B cell (primary cell): Measurements from ENCODE around the gene POLQ. TPM values are rescaled to one million over a fixed set of nuclear protein-coding genes. Genes with fewer than 3 reads are reported as not detected.

Experiments
- ATAC-seq: fragments of 200-7000 bp; cut with Tn5 transposase; one replicate; pipeline ENCODE4 v1.10.0; 2021; ENCODE audit warnings: low read depth, mild to moderate bottlenecking, moderate number of reproducible peaks, moderate library complexity
- CTCF ChIA-PET: fragments of 350-600 bp; sonication (Branson Sonifier 250); formaldehyde crosslinking; loops from one replicate; lab custom pipeline; 2021; ENCODE audit warnings: antibody characterized with exemption, inconsistent platforms; lab: Charles Lee
- POLR2A ChIA-PET: fragments of 350-600 bp; sonication (Branson Sonifier 250); formaldehyde crosslinking; loops from one replicate; lab custom pipeline; 2021; ENCODE audit warnings: antibody characterized with exemption; lab: Charles Lee
- DNase-seq: peaks from one replicate; pipeline ENCODE4 v3.0.0; 2013
- H2AFZ ChIP-seq: 2 replicates; pipeline ENCODE4 v1.6.1; 2012; ENCODE audit warnings: mild to moderate bottlenecking, low read depth, low read length; ENCODE audit not compliant: insufficient read depth, poor library complexity, severe bottlenecking
- H3K27ac ChIP-seq, 2 donors: 1 replicate in 1 of 2; 2 replicates in 1 of 2; pipeline ENCODE4 v1.5.1; 2012 to 2013; ENCODE audit warnings: low read length in 2 of 2, mild to moderate bottlenecking in 2 of 2, moderate library complexity in 1 of 2
- H3K27me3 ChIP-seq, 4 experiments: fragments of 200-600 bp in 1 of 4; sonication (generic) in 1 of 4; replicated peaks in 1 of 4; 1 replicate in 2 of 4; 2 replicates in 2 of 4; pipeline versions ENCODE4 v1.6.1 to v1.7.0; 2013 to 2016; ENCODE audit warnings: low read length in 3 of 4, mild to moderate bottlenecking in 2 of 4, mixed read lengths in 1 of 4, moderate library complexity in 1 of 4; ENCODE audit not compliant: insufficient read depth in 4 of 4, control insufficient read depth in 3 of 4; ENCODE audit errors: control extremely low read depth in 1 of 4
- H3K36me3 ChIP-seq, 2 experiments: replicated peaks in 1 of 2; 1 replicate in 1 of 2; 2 replicates in 1 of 2; pipeline versions ENCODE4 v1.6.1 to v1.7.1; 2013; ENCODE audit warnings: low read length in 1 of 2; ENCODE audit not compliant: insufficient read depth in 2 of 2, control insufficient read depth in 1 of 2; ENCODE audit errors: control extremely low read depth in 1 of 2, extremely low read depth in 1 of 2
- H3K4me1 ChIP-seq, 2 donors: fragments of 200-600 bp in 1 of 2; sonication (generic) in 1 of 2; 1 replicate in 1 of 2; 2 replicates in 1 of 2; pipeline versions ENCODE4 v1.5.1 to v1.6.1; 2013 to 2017; ENCODE audit warnings: low read length in 2 of 2; ENCODE audit not compliant: control insufficient read depth in 2 of 2, insufficient read depth in 2 of 2
- H3K4me2 ChIP-seq: replicated peaks from 2 replicates; pipeline ENCODE3; 2012; ENCODE audit warnings: mild to moderate bottlenecking, low read depth, low read length; ENCODE audit not compliant: poor library complexity, severe bottlenecking
- H3K4me3 ChIP-seq, 5 experiments: fragments of 200-600 bp in 1 of 5; sonication (generic) in 1 of 5; 1 replicate in 3 of 5; 2 replicates in 2 of 5; pipeline versions ENCODE4 v1.5.1 to v1.7.0; 2011 to 2016; ENCODE audit warnings: low read length in 4 of 5, mild to moderate bottlenecking in 4 of 5, low read depth in 2 of 5, control low read depth in 1 of 5, moderate library complexity in 1 of 5; ENCODE audit not compliant: insufficient read depth in 1 of 5; ENCODE audit errors: control extremely low read depth in 1 of 5, extremely low read depth in 1 of 5
- H3K79me2 ChIP-seq: fragments of 200-600 bp; sonication (generic); one replicate; pipeline ENCODE4 v1.6.0; 2016; ENCODE audit warnings: low read length; ENCODE audit not compliant: control insufficient read depth, insufficient read depth
- H3K9ac ChIP-seq: fragments of 200-600 bp; sonication (generic); 2 replicates; pipeline ENCODE4 v1.6.1; 2017; ENCODE audit warnings: mild to moderate bottlenecking, low read length, moderate library complexity
- H3K9me3 ChIP-seq, 3 donors: one replicate each; pipeline versions ENCODE4 v1.6.1 to v1.7.1; 2013; ENCODE audit warnings: low read length in 2 of 3; ENCODE audit not compliant: control insufficient read depth in 2 of 3, insufficient read depth in 1 of 3; ENCODE audit errors: control extremely low read depth in 1 of 3
- H4K20me1 ChIP-seq: 2 replicates; pipeline ENCODE4 v1.6.0; 2012; ENCODE audit warnings: mild to moderate bottlenecking, low read length; ENCODE audit not compliant: insufficient read depth, control insufficient read depth, poor library complexity, severe bottlenecking
- H3K27ac Mint-ChIP-seq: one replicate; pipeline ENCODE4 v1.8.0; 2021; ENCODE audit warnings: mixed read lengths
- H3K27me3 Mint-ChIP-seq: one replicate; pipeline ENCODE4 v1.8.0; 2021; ENCODE audit warnings: mixed read lengths
- H3K4me1 Mint-ChIP-seq: one replicate; pipeline ENCODE4 v1.8.0; 2021; ENCODE audit warnings: mixed read lengths
- H3K4me3 Mint-ChIP-seq: one replicate; pipeline ENCODE4 v1.8.0; 2021; ENCODE audit warnings: mixed read lengths
- H3K9me3 Mint-ChIP-seq: one replicate; pipeline ENCODE4 v1.8.0; 2022; ENCODE audit warnings: mixed read lengths; ENCODE audit not compliant: insufficient read depth
- CTCF ChIP-seq: fragments of 200-600 bp; IDR thresholded peaks from one replicate; pipeline ENCODE4 v1.8.0; 2022; ENCODE audit warnings: antibody characterized with exemption, mild to moderate bottlenecking
- EZH2 ChIP-seq: IDR thresholded peaks from 2 replicates; pipeline ENCODE4 v1.6.1; 2012; ENCODE audit warnings: borderline replicate concordance, low read depth, mild to moderate bottlenecking, moderate library complexity, low read length; ENCODE audit not compliant: insufficient read depth, poor library complexity, severe bottlenecking
- WGBS: methylation state at CpG from one replicate; pipeline ENCODE4 v1.1.5; 2013; ENCODE audit warnings: missing lambda C conversion rate; ENCODE audit not compliant: insufficient coverage; 5-methylcytosine and 5-hydroxymethylcytosine counted together
- intact Hi-C: fragments of 100-400 bp; cut with micrococcal nuclease; formaldehyde crosslinking; loops from one replicate; pipeline ENCODE4 v1.10.0; 2022
- polyA plus RNA-seq: library from polyadenylated mRNA; depleted of rRNA; stranded (reverse); fragments of >200 nt; gene quantifications from 2 replicates; pipeline ENCODE4 v1.2.3, GENCODE V29; 2012
- total RNA-seq, 2 donors: library from RNA; stranded (reverse); fragments of 120-200 nt in 1 of 2; gene quantifications; 1 replicate in 1 of 2; 2 replicates in 1 of 2; pipeline versions ENCODE4 v1.2.3 to v1.2.4, GENCODE V29; 2013 to 2022

POLQ gene
- total and polyA plus RNA-seq, 2 donors (not counting 1 experiment from before 2014, with no cell fraction given) = 0.25 to 0.79 TPM

GRCh38 chr3:121514496-121514895, 31.3 kb downstream of the POLQ start:
- CTCF ChIA-PET = interaction anchor here (0.6 kb wide), 1 partner anchor 56 kb away, joined by 3 read pairs; no protein-coding TSS in a partner anchor
- Histone ChIP-seq H3K9me3 (peaks cover 0 to 19% (median 12%) of the 10 kb centered on the region in 3 donors), H3K4me2 (no peak overlapping the region), H3K27ac (no peak overlapping the region), H2AFZ (no peak overlapping the region), H3K9ac (no peak overlapping the region), H3K4me1 (no peaks in the 10 kb centered on the region), H3K4me3 (no peak overlapping the region), H3K36me3 (peaks cover 0 to 5% of the 10 kb centered on the region in 2 experiments), H3K79me2 (no peaks in the 10 kb centered on the region), H3K27me3 (no peaks in the 10 kb centered on the region), H4K20me1 (no peaks in the 10 kb centered on the region)
- H3K4me3 Mint-ChIP-seq = no peak overlapping the region
- TF ChIP-seq CTCF = no peak
- no peak for TF ChIP-seq EZH2
- no peak for ATAC-seq
- no peak for DNase-seq
- peaks cover 11% of the 10 kb centered on the region for H3K9me3 Mint-ChIP-seq
- H3K4me1 Mint-ChIP-seq = no peaks in the 10 kb centered on the region
- 100% methylated on average over 3 of the region's 3 CpGs for WGBS
- H3K27me3 Mint-ChIP-seq = no peaks in the 10 kb centered on the region
- intact Hi-C loops = no loop called here
- POLR2A ChIA-PET = no interaction called here
- H3K27ac Mint-ChIP-seq = no peak overlapping the region

DNA sequence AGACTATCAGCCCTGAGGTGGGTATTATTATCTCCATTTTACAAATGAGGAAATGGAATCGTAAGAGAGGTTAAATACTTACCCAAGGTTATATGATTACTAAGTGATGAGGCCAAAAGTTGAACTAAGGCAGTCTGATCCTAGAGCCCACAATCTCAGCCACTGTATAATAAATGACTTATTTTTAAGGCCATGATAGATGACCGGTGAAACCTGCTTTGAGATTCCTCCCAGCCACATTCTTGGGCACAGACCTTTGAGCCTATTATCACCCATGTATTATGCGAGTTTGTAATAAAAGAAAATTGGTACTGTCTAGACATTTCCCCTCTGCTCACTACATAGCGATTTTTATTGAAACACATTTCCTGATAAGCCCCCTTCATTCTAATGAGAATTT, 37.4 kb downstream of the POLQ start:
- H3K4me1 Mint-ChIP-seq = no peaks in the 10 kb centered on the region
- no peak overlapping the region for H3K4me3 ChIP-seq
- no peak overlapping the region for H3K9ac ChIP-seq
- no peak for TF ChIP-seq EZH2
- no peak for TF ChIP-seq CTCF
- intact Hi-C loops = no loop called here
- ChIA-PET CTCF (no interaction called here), POLR2A (no interaction called here)
- H3K79me2 ChIP-seq = no peaks in the 10 kb centered on the region
- no CpG with 5 or more reads among the region's 4 CpGs for WGBS
- no peak overlapping the region for H3K4me3 Mint-ChIP-seq
- no peak overlapping the region for H3K27ac ChIP-seq
- no peak overlapping the region for H3K27ac Mint-ChIP-seq
- no peak overlapping the region for H2AFZ ChIP-seq
- no peak for ATAC-seq
- no peaks in the 10 kb centered on the region for H3K9me3 Mint-ChIP-seq
- no peaks in the 10 kb centered on the region for H3K4me1 ChIP-seq
- no peaks in the 10 kb centered on the region for H3K27me3 ChIP-seq
- H3K36me3 ChIP-seq = peaks cover 0 to 1% of the 10 kb centered on the region in 2 experiments
- H3K27me3 Mint-ChIP-seq = no peaks in the 10 kb centered on the region
- no peak for DNase-seq
- no peaks in the 10 kb centered on the region for H4K20me1 ChIP-seq
- no peaks in the 10 kb centered on the region for H3K9me3 ChIP-seq
- no peak overlapping the region for H3K4me2 ChIP-seq
